Nephron (organoid): ENCODE measurements around the gene EBP.

Experiments used
- H3K27ac Mint-ChIP-seq, 3 experiments: 2 replicates each; pipeline ENCODE4 v1.8.0; 2020; ENCODE audit warnings: mixed read lengths in 3 of 3, mild to moderate bottlenecking in 2 of 3, moderate library complexity in 1 of 3
- H3K27me3 Mint-ChIP-seq: 2 replicates; pipeline ENCODE4 v1.8.0; 2021; ENCODE audit warnings: low read depth, mild to moderate bottlenecking, moderate library complexity, mixed read lengths
- H3K36me3 Mint-ChIP-seq: 2 replicates; pipeline ENCODE4 v1.8.0; 2020; ENCODE audit warnings: low read depth, mixed read lengths
- H3K4me1 Mint-ChIP-seq: 2 replicates; pipeline ENCODE4 v1.8.0; 2020; ENCODE audit warnings: mixed read lengths
- H3K4me3 Mint-ChIP-seq, 3 experiments: 2 replicates each; pipeline ENCODE4 v1.8.0; 2020; ENCODE audit warnings: mild to moderate bottlenecking in 3 of 3, mixed read lengths in 3 of 3, moderate library complexity in 2 of 3
- H3K9me3 Mint-ChIP-seq: 2 replicates; pipeline ENCODE4 v1.8.0; 2020; ENCODE audit warnings: mixed read lengths
- TF ChIP-seq, protein P1 (sequence below), 3 experiments: fragments of 200-600 bp; sonication (generic); IDR thresholded peaks; one replicate each; pipeline ENCODE4 v1.5.0; 2021; ENCODE audit warnings: antibody characterized with exemption in 3 of 3; ENCODE audit not compliant: unreplicated experiment in 3 of 3

The EBP gene

DNA sequence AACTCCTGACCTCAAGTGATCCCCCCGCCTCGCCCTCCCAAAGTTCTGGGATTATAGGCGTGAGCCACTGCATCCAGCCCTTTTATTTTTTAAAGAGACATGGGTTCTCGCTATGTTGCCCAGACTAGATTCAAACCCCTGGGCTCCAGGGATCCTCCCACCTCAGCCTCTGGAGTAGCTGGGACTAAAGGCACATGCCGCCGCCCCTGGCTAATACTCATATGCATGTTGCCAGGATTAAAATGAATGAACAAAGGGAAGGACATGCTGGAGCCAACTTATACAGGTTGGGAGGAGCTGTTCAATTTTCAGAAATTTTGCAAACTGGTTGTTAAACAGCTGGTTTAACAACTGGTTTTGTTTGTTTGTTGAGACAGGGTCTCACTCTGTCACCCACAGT lies 47.0 kb upstream of the EBP start:
- H3K4me1 Mint-ChIP-seq, result peaks cover 21% of the 10 kb centered on the region

DNA sequence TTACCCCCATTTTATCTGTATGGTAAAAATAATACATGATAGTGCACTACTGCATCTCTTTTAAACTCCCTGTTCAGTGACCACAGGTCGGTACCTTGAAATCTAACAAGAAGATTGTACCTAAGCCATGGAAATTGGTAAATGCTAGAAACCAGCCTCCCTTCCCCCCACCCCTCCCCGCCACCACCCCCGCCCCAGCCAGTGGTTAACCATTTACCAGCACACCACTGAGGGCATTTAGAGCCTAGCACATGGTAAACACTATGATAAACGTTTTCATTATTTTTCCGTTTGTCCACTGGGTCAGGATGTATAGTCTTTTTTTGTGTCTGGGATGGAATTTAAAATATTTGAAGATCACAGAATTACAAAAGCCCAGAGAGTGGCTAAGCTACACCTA lies 46.3 kb upstream of the EBP start:
- Mint-ChIP-seq H3K27me3 (peaks cover 3% of the 10 kb centered on the region), H3K9me3 (peaks cover 9% of the 10 kb centered on the region), H3K36me3 (peaks cover 8% of the 10 kb centered on the region), H3K27ac (peak overlapping the region; percentile 51 to 81 (median 78)), H3K4me3 (peak overlapping the region; percentile 86 to 91 (median 87)), H3K4me1 (peaks cover 17% of the 10 kb centered on the region)
- TF ChIP-seq, protein P1, sequence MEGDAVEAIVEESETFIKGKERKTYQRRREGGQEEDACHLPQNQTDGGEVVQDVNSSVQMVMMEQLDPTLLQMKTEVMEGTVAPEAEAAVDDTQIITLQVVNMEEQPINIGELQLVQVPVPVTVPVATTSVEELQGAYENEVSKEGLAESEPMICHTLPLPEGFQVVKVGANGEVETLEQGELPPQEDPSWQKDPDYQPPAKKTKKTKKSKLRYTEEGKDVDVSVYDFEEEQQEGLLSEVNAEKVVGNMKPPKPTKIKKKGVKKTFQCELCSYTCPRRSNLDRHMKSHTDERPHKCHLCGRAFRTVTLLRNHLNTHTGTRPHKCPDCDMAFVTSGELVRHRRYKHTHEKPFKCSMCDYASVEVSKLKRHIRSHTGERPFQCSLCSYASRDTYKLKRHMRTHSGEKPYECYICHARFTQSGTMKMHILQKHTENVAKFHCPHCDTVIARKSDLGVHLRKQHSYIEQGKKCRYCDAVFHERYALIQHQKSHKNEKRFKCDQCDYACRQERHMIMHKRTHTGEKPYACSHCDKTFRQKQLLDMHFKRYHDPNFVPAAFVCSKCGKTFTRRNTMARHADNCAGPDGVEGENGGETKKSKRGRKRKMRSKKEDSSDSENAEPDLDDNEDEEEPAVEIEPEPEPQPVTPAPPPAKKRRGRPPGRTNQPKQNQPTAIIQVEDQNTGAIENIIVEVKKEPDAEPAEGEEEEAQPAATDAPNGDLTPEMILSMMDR (IDR thresholded peaks at IDR 0.05; ENCODE audit: unreplicated experiment in 3 of 3), result no peak

More for the DNA sequence above, 47.0 kb upstream of the EBP start:
- H3K9me3 Mint-ChIP-seq, result peaks cover 13% of the 10 kb centered on the region
- peaks cover 5% of the 10 kb centered on the region for H3K36me3 Mint-ChIP-seq
- TF ChIP-seq, protein P1 (IDR thresholded peaks at IDR 0.05; ENCODE audit: unreplicated experiment in 3 of 3), result no peak
- peak overlapping the region; percentile 86 to 91 (median 87) for H3K4me3 Mint-ChIP-seq
- H3K27me3 Mint-ChIP-seq, result peaks cover 6% of the 10 kb centered on the region
- no peak overlapping the region for H3K27ac Mint-ChIP-seq

DNA sequence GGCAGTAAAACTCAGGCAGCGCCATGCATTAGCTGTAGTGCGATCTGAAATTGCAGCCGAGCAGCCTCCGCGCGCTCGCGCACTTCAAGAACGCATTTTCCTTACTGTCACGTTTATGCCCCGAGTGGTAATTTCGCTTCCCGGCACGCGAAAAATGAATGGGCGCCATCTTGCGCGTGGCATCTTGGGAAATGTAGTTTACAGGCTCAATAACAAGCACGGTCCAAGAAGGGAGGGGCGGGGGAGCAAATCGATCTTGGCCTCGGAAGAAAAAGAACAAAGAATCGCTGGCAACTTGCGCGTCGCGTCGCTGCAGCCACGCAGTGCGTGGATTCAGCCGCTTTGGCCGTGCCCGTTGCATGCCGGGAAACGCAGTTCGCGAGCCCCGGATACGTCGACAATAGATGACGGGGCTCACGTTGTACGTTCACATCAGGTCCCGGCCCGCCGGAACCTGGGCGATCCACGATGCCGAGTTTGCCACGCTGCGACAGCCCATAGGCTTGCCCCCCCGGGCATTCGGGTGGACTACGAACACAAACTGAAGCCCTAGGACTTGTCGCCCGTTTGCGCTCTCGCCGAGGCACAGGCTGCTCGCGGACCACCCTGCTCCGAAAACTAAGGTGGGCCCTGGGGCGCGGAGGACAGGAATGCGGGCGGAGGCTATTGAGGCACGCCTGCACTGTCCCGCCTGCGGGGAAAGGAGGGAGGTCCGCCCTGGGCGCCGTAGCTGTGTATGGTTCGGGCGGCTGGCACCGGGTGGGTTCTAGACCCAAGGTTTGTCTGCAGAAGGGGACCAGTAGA lies 45.6 kb upstream of the EBP start, which contains the start of gene FTSJ1:
FTSJ1 (plus strand) TSS at position 426 of the 804 bp plus-strand sequence. CDS start 1,849 bp downstream, outside the sequence.
- Mint-ChIP-seq H3K27me3 (peaks cover 3% of the 10 kb centered on the region), H3K4me1 (peaks cover 17% of the 10 kb centered on the region), H3K9me3 (peaks cover 9% of the 10 kb centered on the region), H3K27ac (peak within 1 kb of the TSS; percentile 51 to 81 (median 78)), H3K36me3 (peaks cover 8% of the 10 kb centered on the region), H3K4me3 (peak within 1 kb of the TSS; percentile 86 to 91 (median 87))
- TF ChIP-seq, protein P1 (IDR thresholded peaks at IDR 0.05; ENCODE audit: unreplicated experiment in 3 of 3), result no peak

DNA sequence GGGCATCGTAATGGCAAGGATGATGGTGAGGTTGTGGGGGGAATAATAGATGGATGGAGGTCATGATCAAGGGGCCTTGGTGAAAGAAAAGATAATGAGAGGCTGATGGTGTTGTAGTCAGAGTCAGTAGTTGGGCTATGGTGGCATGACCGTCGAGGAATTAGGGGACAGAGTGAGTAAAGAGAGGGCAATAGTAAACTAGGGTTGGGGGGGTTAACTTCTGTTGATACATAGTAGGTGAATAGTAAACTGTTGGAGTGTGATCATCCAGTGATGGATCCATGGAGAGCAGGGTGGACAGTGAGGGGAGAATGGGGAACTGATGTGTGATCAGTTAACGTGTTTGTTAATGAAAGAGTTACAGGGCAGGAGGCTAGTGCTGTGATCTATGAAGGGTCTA lies 44.7 kb upstream of the EBP start:
- peaks cover 11% of the 10 kb centered on the region for H3K36me3 Mint-ChIP-seq
- H3K27ac Mint-ChIP-seq, result no peak overlapping the region
- TF ChIP-seq, protein P1 (IDR thresholded peaks at IDR 0.05; ENCODE audit: unreplicated experiment in 3 of 3), result no peak
- H3K9me3 Mint-ChIP-seq, result peaks cover 4% of the 10 kb centered on the region
- H3K27me3 Mint-ChIP-seq, result peaks cover 3% of the 10 kb centered on the region
- peaks cover 17% of the 10 kb centered on the region for H3K4me1 Mint-ChIP-seq
- peak overlapping the region; percentile 86 to 91 (median 87) for H3K4me3 Mint-ChIP-seq

DNA sequence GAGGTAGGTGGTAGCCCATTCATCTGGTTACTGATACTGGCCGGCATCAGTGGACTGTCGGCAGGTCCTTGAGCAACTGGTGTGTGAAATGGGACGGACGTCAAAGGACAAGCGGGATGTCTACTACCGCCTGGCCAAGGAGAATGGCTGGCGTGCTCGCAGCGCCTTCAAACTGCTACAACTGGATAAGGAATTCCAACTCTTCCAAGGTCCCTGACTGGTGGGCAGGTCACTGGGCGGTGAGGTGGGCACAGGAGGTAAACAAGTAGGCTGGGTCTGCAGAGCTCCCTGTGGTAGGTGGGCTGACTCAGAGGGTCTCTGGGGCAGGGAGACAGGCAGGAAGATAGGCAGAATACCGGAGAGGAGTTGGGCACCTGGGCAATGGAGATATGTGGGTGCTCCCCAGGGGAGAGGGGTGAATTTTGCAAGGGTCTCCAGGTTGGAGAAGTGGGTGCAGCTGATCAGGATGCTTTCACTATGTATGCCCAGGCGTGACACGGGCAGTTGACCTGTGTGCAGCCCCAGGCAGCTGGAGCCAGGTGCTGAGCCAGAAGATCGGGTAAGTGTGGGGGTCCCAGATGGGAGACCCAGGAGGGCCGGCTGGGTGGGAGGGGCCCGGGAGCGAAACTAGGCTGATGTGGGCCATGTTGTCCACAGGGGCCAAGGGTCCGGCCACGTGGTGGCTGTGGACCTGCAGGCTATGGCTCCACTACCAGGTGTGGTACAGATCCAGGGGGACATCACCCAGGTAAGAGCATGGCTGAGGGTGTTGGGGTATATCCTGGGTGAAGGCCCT lies 43.5 kb upstream of the EBP start:
- H3K4me3 Mint-ChIP-seq, result peak overlapping the region; percentile 86 to 91 (median 87)
- no peak overlapping the region for H3K27ac Mint-ChIP-seq
- peaks cover 10% of the 10 kb centered on the region for H3K4me1 Mint-ChIP-seq
- H3K9me3 Mint-ChIP-seq, result peaks cover 4% of the 10 kb centered on the region
- H3K27me3 Mint-ChIP-seq, result peaks cover 3% of the 10 kb centered on the region
- peaks cover 14% of the 10 kb centered on the region for H3K36me3 Mint-ChIP-seq
- TF ChIP-seq, protein P1 (IDR thresholded peaks at IDR 0.05; ENCODE audit: unreplicated experiment in 3 of 3), result no peak
